Ovary (tissue), 3 donors: ENCODE results near the gene NOXA1.

Experiments used
- POLR2A ChIP-seq: fragments of 450-650 bp; IDR thresholded peaks from one replicate; pipeline ENCODE4 v1.6.1; 2017; ENCODE audit warnings: antibody characterized with exemption, mild to moderate bottlenecking, moderate library complexity
- TF ChIP-seq, protein P1 (sequence below), 3 donors: fragments of 450-650 bp in 2 of 3; fragments of 200-600 bp in 1 of 3; IDR thresholded peaks; one replicate each; pipeline versions ENCODE4 v1.5.1 to v1.8.0; 2016 to 2022; ENCODE audit warnings: antibody characterized with exemption in 3 of 3, mild to moderate bottlenecking in 1 of 3
- donor health status: DM: no; HTN: no; CAD: no.

GRCh38 chr9:137459601-137460362 is 36.6 kb downstream of the NOXA1 start:
- TF ChIP-seq, protein P1, sequence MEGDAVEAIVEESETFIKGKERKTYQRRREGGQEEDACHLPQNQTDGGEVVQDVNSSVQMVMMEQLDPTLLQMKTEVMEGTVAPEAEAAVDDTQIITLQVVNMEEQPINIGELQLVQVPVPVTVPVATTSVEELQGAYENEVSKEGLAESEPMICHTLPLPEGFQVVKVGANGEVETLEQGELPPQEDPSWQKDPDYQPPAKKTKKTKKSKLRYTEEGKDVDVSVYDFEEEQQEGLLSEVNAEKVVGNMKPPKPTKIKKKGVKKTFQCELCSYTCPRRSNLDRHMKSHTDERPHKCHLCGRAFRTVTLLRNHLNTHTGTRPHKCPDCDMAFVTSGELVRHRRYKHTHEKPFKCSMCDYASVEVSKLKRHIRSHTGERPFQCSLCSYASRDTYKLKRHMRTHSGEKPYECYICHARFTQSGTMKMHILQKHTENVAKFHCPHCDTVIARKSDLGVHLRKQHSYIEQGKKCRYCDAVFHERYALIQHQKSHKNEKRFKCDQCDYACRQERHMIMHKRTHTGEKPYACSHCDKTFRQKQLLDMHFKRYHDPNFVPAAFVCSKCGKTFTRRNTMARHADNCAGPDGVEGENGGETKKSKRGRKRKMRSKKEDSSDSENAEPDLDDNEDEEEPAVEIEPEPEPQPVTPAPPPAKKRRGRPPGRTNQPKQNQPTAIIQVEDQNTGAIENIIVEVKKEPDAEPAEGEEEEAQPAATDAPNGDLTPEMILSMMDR (IDR thresholded peaks at IDR 0.05): no peak
- TF ChIP-seq POLR2A: no peak
